DOHH2 (cell line): ENCODE results near the gene EPB41L1.

Experiments used
- H3F3A ChIP-seq: fragments of 200-600 bp; sonication (generic), shearing (Covaris generic); 2 replicates; pipeline ENCODE4 v1.6.0; 2016; ENCODE audit warnings: antibody characterized with exemption, mild to moderate bottlenecking; ENCODE audit not compliant: control insufficient read depth, insufficient read depth
- H3K27ac ChIP-seq: fragments of 200-600 bp; sonication (generic); 2 replicates; pipeline ENCODE4 v1.5.1; 2014; ENCODE audit warnings: low read depth, mild to moderate bottlenecking, low read length, moderate library complexity
- H3K27me3 ChIP-seq: fragments of 200-600 bp; sonication (generic); 2 replicates; pipeline ENCODE4 v1.6.1; 2014; ENCODE audit warnings: mild to moderate bottlenecking, low read length, mixed read lengths; ENCODE audit not compliant: control insufficient read depth
- H3K36me3 ChIP-seq: fragments of 200-600 bp; sonication (generic); 2 replicates; pipeline ENCODE4 v1.6.1; 2014; ENCODE audit warnings: mild to moderate bottlenecking, low read length, moderate library complexity, mixed read lengths; ENCODE audit not compliant: control insufficient read depth
- H3K4me1 ChIP-seq: fragments of 200-600 bp; sonication (generic); 2 replicates; pipeline ENCODE4 v1.6.1; 2014; ENCODE audit warnings: mild to moderate bottlenecking, low read length, mixed read lengths; ENCODE audit not compliant: control insufficient read depth
- H3K4me2 ChIP-seq: fragments of 200-600 bp; sonication (generic); 2 replicates; pipeline ENCODE4 v1.6.0; 2014; ENCODE audit warnings: mild to moderate bottlenecking, low read length, moderate library complexity
- H3K4me3 ChIP-seq: fragments of 200-600 bp; sonication (generic); 2 replicates; pipeline ENCODE4 v1.5.1; 2014; ENCODE audit warnings: mild to moderate bottlenecking, low read length, mixed read lengths
- H3K79me2 ChIP-seq: fragments of 200-600 bp; sonication (generic); 2 replicates; pipeline ENCODE4 v1.6.1; 2014; ENCODE audit warnings: mild to moderate bottlenecking, low read length, mixed read lengths; ENCODE audit not compliant: control insufficient read depth
- H3K9me2 ChIP-seq: fragments of 200-600 bp; sonication (generic); replicated peaks from 2 replicates; pipeline ENCODE4 v1.6.1; 2014; ENCODE audit warnings: mild to moderate bottlenecking, low read length, mixed read lengths; ENCODE audit not compliant: control insufficient read depth
- H3K9me3 ChIP-seq: fragments of 200-600 bp; sonication (generic); 2 replicates; pipeline ENCODE4 v1.6.1; 2014; ENCODE audit warnings: antibody characterized with exemption, low read length, mixed read lengths; ENCODE audit not compliant: control insufficient read depth, insufficient read depth
- H4K20me1 ChIP-seq: fragments of 200-600 bp; sonication (generic); 2 replicates; pipeline ENCODE4 v1.6.0; 2014; ENCODE audit warnings: low read depth, mild to moderate bottlenecking, antibody characterized with exemption, low read length, moderate library complexity; ENCODE audit not compliant: control insufficient read depth, insufficient read depth
- CTCF ChIP-seq: fragments of 200-600 bp; sonication (generic); IDR thresholded peaks from one replicate; pipeline ENCODE4 v1.5.1; 2014; ENCODE audit warnings: antibody characterized with exemption, mild to moderate bottlenecking, low read depth, low read length; ENCODE audit not compliant: poor library complexity, severe bottlenecking
- EZH2phosphoT487 ChIP-seq: fragments of 200-600 bp; sonication (generic); IDR thresholded peaks from 2 replicates; pipeline ENCODE4 v1.6.1; 2017; ENCODE audit warnings: borderline replicate concordance, mild to moderate bottlenecking, antibody characterized with exemption, low read length, moderate library complexity, mixed read lengths

EPB41L1 gene

GRCh38 chr20:36179170-36179945, 24.8 kb downstream of the EPB41L1 start:
- Histone ChIP-seq H3K4me2 (no peak overlapping the region), H3K79me2 (no peaks in the 10 kb centered on the region), H4K20me1 (no peaks in the 10 kb centered on the region), H3K27ac (no peak overlapping the region), H3K4me1 (no peaks in the 10 kb centered on the region), H3F3A (no peaks in the 10 kb centered on the region), H3K36me3 (no peaks in the 10 kb centered on the region), H3K27me3 (peaks cover 5% of the 10 kb centered on the region), H3K4me3 (no peak overlapping the region), H3K9me3 (no peaks in the 10 kb centered on the region), H3K9me2 (no peaks in the 10 kb centered on the region)
- TF ChIP-seq CTCF (no peak), EZH2phosphoT487 (no peak)

GRCh38 chr20:36180323-36180722, 25.8 kb downstream of the EPB41L1 start:
- Histone ChIP-seq H3K4me1 (no peaks in the 10 kb centered on the region), H4K20me1 (no peaks in the 10 kb centered on the region), H3K36me3 (no peaks in the 10 kb centered on the region), H3K4me2 (no peak overlapping the region), H3K9me3 (no peaks in the 10 kb centered on the region), H3K79me2 (no peaks in the 10 kb centered on the region), H3K9me2 (no peaks in the 10 kb centered on the region), H3K4me3 (no peak overlapping the region), H3F3A (no peaks in the 10 kb centered on the region), H3K27ac (no peak overlapping the region), H3K27me3 (peaks cover 5% of the 10 kb centered on the region)
- TF ChIP-seq CTCF (no peak), EZH2phosphoT487 (no peak)

GRCh38 chr20:36181934-36182603, 27.5 kb downstream of the EPB41L1 start:
- TF ChIP-seq EZH2phosphoT487, result no peak
- TF ChIP-seq CTCF, result no peak
- Histone ChIP-seq H3K79me2 (no peaks in the 10 kb centered on the region), H3K9me3 (no peaks in the 10 kb centered on the region), H3K27ac (no peak overlapping the region), H3K9me2 (no peaks in the 10 kb centered on the region), H3K36me3 (no peaks in the 10 kb centered on the region), H3F3A (no peaks in the 10 kb centered on the region), H3K4me1 (no peaks in the 10 kb centered on the region), H3K27me3 (peaks cover 2% of the 10 kb centered on the region; the same call in 1 of the 2 replicates), H3K4me2 (no peak overlapping the region), H3K4me3 (no peak overlapping the region), H4K20me1 (no peaks in the 10 kb centered on the region)
